ENCODE data around the gene TCERG1L.
"Not testable (repeated sequence)": the region's sequence is repeated elsewhere in the genome, so short reads cannot be mapped to it uniquely, and the experiment has no call there.

Gene TCERG1L, protein sequence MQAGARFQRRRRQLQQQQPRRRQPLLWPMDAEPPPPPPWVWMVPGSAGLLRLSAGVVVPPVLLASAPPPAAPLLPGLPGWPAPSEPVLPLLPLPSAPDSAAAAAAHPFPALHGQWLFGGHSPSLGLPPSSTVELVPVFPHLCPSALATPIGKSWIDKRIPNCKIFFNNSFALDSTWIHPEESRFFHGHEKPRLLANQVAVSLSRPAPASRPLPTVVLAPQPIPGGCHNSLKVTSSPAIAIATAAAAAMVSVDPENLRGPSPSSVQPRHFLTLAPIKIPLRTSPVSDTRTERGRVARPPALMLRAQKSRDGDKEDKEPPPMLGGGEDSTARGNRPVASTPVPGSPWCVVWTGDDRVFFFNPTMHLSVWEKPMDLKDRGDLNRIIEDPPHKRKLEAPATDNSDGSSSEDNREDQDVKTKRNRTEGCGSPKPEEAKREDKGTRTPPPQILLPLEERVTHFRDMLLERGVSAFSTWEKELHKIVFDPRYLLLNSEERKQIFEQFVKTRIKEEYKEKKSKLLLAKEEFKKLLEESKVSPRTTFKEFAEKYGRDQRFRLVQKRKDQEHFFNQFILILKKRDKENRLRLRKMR

DNA sequence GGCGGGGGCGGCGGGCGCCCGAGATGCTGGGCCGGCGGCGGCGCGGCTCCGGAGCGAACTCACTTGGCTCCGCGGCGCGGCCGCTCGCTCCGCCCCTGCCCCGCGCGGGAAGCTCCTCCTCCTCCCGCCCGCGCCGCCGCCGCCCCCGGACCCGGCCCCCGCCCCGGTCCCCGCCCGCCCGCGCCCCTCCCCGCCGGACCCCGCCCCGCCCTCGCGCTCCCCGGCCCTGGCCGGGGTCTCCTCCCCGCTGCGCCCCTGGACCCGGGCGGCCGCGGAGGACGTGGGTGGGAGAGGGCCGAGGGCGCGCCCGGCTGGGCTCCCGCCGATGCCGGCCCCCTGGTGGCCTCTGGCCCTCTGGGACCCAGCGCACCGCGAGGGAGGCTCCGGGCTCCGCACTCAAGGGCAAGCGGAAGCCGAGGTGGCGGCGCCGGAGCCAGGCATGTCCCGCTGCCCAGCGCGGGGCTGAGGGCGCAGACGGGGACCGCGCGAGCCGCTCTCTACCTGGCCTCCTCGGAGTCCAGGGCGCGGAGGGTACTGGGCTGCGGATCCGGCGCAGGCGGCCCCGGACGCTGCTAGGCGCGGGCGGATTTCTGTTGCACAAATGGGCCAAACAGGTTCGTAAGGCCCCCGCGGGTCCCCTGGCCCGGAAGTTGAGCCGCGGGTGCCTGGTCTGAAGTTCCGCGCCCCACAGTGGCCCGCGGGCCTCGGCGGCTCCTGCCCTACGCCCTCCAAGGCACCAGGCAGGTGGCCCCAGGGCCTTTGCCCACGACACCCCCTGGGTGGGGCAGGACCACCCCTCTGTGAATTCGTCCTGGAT is at the start of gene TCERG1L:
TCERG1L (minus strand) TSS at position 61 of the 817 bp plus-strand sequence. CDS start 86 bp downstream, outside the sequence.
- DNase-seq, result no peak

DNA sequence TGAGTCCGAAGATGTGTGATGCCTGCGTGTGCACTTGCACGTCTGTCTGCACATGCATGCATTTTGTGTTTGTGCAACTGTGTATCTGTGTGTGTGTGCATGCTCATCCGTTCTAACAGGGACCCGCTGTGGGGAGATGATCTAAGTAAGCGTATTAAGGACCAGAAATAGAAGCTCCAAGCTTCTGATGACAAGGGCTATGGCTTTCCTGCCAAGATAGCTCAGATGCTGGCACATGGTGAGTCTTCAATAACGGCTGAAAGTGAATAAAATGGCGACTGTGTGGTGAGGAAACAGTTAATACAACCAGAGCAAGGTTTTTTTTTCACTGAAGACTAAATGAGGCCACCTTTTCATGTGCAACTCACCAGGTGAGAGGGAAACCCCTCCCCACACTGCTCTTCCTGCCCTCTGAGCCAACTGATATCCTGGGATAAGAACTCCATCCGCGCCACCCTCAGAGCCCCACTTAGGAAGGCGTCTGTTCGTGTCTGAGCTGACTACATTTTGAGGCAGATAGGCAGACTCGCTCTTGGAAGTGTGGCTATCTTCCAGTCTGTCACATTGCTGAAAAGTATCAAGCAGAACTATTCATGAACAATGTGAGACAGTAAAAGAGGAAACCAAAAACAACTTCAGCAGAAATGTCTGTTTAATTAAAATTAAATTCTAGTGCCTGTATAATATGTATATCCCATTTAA is 47.4 kb upstream of the TCERG1L start:
- no peak for DNase-seq

DNA sequence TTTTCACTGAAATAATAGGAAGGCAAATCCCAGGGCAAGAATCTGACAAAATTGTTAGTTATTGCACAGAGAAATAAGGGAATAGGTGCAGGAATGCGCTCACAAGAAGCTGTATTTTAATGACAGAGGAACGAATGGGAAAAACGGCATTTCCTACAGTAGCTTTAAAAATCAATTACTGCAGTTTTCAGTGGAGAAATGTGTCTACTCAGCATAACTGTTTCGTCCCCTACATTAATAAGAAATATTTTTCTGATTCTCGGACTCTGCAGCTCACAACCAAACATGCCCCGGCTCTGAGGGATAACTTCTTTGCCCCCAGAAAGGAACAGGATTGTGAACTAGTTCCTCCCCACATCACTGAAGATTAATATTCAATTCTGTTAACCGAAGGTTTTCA is 44.9 kb upstream of the TCERG1L start:
- no peak for DNase-seq

DNA sequence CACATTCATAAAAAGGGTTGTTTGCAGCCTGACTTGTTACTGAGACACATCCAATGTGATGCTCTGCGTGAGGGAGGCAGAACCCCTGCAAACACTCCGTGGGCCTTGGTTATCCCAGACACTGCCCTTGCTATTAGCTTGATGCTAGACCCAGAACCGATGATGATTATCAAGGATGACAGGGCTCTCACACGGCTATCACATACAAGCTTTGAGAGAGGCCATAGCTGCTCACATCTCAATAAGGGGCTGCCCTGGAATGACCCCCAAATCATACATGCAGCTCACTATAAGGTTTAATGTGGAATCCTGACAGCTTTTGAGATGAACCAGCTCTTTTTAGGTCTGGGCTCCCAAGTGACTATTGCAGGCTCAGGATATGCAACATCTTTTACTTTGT is 44.4 kb upstream of the TCERG1L start:
- no peak for DNase-seq

DNA sequence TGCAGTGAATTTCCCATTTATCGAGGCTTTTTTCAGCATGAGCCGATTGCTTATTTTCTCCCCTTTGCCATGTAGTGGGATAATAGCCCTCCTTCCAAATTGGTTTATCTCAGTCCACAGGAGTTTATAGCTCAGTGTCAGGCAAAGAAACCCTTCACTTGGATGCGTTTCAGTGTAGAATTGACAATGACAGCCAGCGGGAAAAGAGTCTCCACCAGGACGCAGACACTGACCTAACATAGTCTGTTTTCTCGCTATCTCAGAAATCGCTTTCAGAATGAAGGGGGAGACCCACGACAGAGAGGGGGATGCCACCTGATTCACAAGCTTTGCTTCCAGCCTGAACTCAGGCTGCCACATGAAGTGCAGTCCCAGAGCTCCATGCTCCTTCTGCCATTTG is 43.5 kb upstream of the TCERG1L start:
- no peak for DNase-seq

DNA sequence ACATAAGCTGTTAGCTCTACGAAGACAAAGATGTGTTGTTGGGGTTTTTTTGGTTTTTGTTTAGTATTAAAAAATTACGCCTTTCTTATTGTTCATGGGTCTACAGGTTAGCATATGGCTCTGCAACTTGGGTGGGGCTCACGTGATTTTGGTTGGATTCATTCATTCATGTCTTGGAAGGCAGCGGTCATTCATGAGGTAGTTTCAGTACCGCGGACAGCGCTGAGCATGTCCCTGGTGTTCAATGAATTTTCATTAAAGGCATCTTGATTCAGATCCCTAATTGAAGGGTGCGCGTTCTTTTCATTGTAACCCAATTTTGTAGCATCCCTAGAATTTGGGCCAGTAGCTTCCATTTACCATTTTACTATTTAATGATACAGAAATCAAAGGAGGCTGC is 42.9 kb upstream of the TCERG1L start:
- no peak for DNase-seq

DNA sequence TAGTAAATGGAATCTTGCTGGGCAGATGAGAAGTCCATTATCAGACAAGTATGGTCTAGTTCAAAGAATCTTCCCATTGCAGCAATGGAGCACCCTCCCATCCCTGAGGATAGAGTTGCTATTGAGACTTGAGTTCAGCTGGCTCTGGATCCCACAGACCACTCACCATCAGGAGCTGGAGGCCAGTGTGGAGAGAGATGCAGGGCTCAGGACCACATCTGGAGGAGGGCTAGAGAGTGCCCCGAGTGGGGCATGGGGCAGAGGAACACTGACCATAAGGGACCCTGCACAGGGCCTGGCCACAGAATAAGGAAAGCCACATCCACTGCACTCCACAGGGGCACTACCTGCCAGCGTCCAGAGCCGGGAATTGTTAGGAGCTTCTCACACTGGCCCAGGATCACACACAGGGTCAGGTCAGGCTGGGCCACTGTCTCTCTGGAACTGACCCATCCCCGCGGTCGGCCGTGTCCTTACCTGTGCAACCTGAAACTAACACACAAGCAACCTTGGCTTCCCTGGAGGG is 41.3 kb upstream of the TCERG1L start:
- DNase-seq, result no peak

DNA sequence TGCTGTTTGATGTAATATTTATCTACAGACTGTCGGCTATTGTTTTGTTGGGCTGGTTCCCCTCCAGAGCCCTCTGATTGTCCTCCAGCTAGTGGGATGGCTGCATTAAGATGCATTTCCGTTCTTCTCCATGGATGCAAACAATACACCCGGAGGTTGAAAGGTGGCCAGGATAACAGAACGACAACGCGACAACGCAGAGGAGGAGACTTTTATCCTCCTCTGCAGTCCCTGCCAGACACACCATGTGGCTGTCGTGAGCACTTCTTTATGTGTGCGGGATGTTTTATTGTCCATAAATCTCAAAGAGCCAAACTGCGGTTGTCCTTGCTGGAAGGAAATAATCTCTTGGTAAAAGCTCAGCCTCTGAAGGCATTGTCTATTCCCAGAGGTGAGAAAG is 39.1 kb upstream of the TCERG1L start:
- DNase-seq, result no peak

DNA sequence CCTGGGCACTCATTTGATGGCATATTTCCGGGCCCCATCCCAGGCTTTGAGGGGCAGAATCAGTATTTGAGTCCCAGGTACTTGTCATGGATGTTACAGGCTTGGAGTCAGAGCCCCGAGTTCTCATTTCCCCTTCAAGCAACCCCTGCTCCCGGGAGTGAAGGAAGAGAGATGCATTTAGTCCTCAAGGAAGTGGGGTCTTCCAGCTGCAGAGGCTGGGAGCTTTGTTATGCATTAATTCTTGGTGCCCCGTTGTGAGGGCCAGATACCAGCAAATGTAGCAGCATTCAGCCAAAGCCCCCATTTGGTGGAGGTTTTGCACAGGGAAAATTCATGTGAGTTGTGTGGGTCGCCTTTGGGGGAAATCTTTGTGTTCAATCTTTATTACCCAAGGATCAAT is 38.7 kb upstream of the TCERG1L start:
- no peak for DNase-seq

DNA sequence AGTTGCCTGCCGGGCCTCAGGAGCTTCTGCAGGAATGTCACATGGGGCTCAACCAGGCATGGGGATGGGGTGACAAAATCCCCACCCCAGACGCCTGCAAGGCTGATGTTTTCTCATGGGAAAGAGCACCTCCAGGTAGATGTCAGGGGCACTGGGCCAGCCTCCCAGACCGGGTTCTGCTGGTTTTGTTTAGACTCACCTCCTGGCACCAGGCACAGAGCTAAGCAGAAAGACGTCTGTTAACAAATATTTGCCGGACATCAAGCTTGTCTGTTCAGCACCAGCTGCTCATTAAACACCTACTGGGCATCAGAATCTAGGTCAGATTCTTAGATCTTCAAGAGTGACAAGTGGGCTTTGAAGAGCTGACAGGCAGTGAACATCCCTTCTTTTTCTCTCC is 34.9 kb upstream of the TCERG1L start:
- DNase-seq, result no peak

DNA sequence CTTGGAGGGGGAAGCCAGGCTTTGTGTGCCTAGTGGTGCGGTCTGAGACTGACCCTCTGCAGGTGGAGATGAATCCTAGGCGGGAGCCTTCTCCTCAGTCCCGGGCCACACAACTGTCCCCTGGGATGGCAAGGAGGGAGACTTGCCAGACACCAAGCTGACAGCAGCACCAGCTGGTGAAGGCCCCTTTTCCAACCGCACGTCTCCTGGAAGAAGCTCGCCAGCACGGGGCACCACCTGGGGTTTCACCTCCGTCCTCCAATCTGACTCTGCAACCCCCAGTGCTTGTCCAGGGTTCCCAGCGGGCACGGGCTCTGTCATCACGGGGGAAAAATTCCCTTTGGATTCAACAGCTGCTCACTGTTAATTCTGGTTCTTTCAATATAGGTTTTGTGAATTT is 34.2 kb upstream of the TCERG1L start:
- no peak for DNase-seq

DNA sequence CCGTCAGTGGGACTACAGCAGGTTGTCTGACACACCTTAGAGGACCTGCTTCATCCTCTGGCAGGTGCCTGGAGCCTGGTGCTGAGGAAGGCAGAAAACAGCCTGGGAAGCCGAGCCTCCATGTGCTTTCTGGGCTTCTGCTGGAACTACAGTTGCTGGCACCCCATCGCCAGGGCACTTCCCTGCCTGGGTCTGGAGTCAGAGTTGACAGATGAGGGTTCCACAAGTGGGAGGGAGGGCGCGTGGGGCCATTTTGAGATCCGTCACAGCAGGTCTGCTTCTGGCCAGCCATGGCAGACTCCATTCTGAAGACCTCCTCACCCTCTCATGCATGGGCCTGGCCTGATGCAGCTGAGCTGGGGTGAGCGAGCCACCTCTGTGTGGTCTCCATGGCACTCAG is 33.2 kb upstream of the TCERG1L start:
- DNase-seq, result no peak

DNA sequence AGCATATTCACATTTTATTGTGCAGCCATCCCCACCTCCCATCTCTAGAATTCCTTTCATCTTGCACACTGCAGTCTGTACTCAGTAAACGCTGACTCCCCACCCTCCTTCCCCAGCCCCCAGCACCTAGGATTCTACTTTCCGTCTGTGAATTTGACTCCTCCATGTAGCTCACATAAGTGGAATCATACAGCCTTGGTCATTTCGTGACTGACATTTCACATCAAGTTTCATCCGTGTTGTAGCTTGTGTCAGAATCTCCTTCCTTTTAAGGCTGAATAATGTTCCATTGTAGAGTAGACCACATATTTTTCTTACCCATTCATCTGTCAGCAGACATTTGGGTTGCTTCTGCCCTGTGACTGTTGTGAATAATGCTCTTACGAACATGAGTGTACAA is 26.2 kb upstream of the TCERG1L start:
- DNase-seq, result no peak

DNA sequence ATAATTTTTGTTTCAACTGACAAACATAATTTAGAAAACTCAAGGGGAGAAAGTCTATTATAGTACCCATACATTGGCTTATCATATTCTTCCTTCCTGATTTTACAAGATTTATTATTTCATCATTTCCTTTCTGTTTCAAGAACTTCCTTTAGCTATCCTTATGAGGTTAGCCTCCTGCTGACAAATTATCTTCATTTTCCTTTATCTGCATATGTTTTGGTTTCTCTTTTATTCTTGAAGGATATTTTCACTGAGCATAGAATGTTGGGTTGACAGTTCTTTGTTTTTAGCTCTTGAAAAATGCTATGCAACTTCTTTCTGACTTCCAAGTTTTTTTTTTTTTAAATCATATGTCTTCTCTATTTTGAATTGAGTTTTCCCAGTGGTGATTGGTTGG is 21.3 kb upstream of the TCERG1L start:
- no peak for DNase-seq

DNA sequence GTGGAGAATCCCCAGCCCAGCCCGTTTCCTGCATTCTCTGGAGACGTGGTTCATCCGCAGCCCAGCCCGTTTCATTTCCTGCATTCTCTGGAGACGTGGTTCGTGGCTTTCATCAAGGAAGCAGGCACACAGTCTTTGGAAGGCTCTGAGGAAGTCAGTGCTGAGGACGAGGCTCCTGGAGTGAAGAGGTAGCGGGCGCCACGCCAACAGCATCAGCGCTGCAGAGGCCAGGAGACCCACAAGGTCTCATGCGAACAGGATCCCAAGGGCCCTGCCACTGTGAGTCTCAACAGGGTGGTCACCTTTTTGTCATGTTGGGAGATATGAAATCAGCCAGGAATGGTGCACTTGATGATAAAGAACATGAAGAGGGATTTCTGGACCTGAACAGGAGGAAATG is 12.4 kb upstream of the TCERG1L start:
- DNase-seq, result no peak

DNA sequence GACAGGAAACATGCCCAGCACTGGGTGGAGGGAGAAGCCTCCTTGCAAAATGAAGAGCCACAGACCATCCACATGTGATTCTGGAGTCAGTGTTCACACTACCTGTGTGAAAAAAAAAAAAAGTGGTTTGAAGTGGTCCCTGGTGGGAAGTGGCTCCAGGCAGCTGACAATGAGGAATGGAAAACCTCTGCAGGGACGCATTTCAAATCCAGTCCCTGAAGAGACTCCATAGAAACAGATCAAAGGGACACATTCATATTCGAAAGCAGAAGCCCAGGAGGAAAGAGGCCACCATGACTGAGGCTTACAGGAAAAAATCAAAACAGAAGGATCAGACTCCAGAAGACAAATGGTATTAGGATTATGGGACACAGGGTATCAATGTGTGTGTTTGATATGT is 11.5 kb upstream of the TCERG1L start:
- no peak for DNase-seq

DNA sequence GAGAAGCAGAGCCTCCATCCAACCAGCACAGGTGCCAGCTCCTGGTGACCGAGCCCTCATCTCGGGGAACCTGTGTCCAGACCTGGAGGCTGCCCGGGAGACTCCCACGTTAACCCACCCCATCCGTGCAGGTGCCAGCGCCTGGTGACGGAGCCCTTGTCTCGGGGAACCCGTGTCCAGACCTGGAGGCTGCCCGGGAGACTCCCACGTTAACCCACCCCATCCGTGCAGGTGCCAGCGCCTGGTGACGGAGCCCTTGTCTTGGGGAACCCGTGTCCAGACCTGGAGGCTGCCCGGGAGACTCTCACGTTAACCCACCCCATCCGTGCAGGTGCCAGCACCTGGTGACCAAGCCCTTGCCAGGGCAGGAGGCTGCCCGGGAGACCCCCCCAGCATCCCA is 11.1 kb upstream of the TCERG1L start:
- not testable (repeated sequence) for DNase-seq

DNA sequence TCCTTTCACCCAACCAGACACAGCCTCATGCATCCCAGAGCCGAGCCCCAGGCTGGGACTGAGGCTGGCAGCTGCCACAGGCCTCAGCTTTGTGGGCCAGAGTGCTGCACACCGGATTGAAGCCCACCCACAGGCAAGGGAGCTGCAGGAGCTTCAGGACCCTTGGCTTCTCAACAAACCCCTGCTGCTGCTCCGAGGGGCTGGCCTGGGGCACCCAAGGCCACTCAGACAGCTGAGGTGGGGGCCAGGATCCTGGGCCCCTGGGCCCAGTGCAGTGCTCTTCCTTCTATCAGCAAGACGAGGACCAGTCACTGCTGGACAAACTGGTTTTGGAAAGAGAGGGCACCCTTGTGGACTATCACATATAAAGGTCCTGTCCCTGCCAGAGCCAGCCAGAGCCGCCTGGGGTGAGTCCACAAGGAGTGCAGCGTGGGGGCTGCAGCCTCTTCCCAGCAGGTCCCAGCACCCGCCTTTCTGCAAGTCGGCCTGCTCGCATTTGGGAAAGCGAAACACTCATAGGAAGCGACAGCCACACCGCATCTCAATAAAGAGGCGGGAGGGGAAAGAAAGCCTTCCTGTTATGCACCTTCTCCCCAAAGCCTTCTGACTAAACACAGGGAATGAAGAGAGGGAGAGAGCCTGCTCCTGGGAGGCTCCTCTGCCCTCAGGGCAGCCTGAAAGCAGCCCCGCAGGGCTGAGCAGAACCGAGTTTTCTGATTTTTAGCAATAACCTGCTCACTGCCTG is 9.5 kb upstream of the TCERG1L start:
- no peak for DNase-seq

DNA sequence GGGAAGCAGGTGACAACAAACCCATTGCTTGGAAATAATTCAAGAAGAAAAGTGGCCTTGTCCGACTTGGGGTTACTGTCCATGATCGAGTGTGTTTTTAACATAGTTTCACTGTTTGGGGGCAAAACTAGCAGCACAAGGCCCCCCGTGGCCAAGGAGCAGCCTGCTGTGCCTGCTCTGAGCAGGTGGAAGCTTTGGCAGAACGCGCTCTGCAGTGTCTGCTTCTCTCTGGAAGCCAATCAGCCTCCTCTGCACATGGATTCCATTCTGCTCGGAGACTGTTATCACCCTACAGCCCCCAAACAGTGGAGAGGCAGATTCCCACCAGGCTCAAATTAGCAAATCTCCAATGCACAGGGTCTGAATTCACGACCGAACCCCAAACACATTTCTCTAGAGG is 7.3 kb upstream of the TCERG1L start:
- no peak for DNase-seq

DNA sequence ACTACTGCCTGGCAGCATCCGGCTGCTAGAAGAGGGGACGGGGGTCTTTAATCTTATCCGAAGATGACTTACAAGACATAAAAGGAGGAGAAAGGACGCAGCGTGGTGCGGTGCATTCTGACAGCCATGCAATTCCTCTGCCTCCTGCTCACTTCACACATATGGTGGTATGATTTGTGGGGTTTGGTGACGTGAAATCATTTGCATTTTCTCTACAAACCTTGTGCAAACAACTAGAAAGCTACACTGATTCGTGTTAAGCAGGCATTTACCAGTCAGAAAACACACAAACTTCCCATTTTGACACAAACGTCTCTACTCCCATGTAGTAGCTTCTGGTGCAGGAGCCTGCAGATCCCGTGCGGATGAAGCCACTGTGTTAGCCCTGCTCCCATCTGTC is 6.8 kb upstream of the TCERG1L start:
- DNase-seq, result no peak

DNA sequence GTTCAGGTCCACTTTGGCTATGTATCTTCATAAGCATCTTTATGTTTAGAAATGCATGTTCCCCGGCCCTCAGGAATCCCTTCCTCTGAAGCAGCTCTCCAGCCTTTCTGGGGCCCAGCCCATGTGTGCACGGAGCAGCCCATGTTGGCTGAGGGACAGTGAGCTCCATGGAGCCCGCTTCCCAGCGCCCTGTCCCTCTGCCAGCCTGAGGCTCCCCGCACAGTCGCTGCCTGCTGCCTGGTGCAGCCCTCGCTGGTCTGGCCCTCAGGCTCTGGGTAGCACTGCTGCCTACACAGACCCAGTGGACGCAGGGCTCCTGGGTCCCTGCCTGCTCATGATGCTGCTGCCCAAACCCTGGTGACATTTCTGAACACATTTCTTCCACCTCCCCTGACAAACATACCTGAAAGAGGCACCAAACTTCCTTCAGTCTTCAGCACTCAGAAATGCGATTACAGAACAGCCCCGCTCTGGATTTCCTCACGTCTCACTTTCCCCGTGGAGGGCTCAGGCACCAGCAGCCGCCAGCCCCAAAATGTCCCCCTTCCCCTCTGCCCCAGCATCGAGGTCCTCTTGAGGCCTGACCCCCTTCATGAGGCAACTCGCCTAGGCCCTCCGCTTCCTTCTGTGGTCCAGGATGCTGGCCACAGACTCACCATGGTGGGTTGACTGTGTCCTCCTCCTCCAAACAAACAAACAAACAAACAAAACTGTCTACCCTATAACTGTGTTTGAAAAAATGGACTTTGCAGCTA is 5.0 kb upstream of the TCERG1L start:
- DNase-seq, result no peak

DNA sequence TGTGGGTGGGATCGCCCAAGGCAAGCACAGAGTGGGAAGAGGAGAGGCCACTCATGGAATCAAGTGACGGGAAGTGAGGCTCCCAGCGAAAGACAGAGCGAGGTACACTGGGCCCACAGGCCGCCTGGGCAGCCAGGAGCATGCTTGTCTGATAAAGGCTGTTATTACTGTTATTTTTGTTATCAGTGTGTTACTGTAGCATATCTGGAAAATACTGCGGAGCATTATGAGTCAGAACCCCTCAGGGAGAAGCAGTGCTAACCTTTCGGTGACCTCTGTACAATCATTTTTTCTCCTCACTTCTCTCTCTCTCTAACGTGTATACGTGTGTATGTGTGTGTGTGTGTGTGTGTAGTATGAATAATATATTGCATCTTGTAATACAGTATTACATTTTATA is 3.8 kb upstream of the TCERG1L start:
- DNase-seq, result no peak
